KOPT-K1 (cell line): ENCODE measurements around the gene GAR1.
"Not testable (repeated sequence)": the region's sequence is repeated elsewhere in the genome, so short reads cannot be mapped to it uniquely, and the experiment has no call there.

Experiments
- H3K27ac ChIP-seq: fragments of 200-600 bp; sonication (generic); 2 replicates; pipeline ENCODE4 v1.5.1; 2016; ENCODE audit warnings: antibody characterized with exemption, mild to moderate bottlenecking, low read depth, low read length; ENCODE audit not compliant: poor library complexity, severe bottlenecking
- H3K36me3 ChIP-seq: fragments of 200-600 bp; sonication (generic); 2 replicates; pipeline ENCODE4 v1.5.1; 2017; ENCODE audit warnings: antibody characterized with exemption, mild to moderate bottlenecking, low read length, moderate library complexity; ENCODE audit not compliant: insufficient read depth
- H3K9me3 ChIP-seq: fragments of 200-600 bp; sonication (generic); 2 replicates; pipeline ENCODE4 v1.5.1; 2017; ENCODE audit warnings: antibody characterized with exemption, low read length, mild to moderate bottlenecking; ENCODE audit not compliant: insufficient read depth, poor library complexity, severe bottlenecking

Gene GAR1

GRCh38 chr4:109818268-109818667 lies 2.7 kb downstream of the GAR1 start:
- H3K27ac ChIP-seq = no peak overlapping the region
- no peaks in the 10 kb centered on the region for H3K9me3 ChIP-seq
- peaks cover 64% of the 10 kb centered on the region for H3K36me3 ChIP-seq

- Histone ChIP-seq H3K9me3 (no peaks in the 10 kb centered on the region), H3K27ac (no peak overlapping the region), H3K36me3 (peaks cover 87% of the 10 kb centered on the region)
Observed at GRCh38 chr4:109820563-109820962, 5.0 kb downstream of the GAR1 start.

- H3K27ac ChIP-seq = no peak overlapping the region
- H3K9me3 ChIP-seq = no peaks in the 10 kb centered on the region
- peaks cover 89% of the 10 kb centered on the region for H3K36me3 ChIP-seq
Observed at GRCh38 chr4:109821185-109821584, 5.6 kb downstream of the GAR1 start.

GRCh38 chr4:109826719-109827118 lies 11.2 kb downstream of the GAR1 start:
- no peaks in the 10 kb centered on the region for H3K9me3 ChIP-seq
- H3K27ac ChIP-seq = no peak overlapping the region
- H3K36me3 ChIP-seq = peaks cover 56% of the 10 kb centered on the region

- Histone ChIP-seq H3K27ac (no peak within 1 kb of the TSS), H3K36me3 (peaks cover 46% of the 10 kb centered on the region), H3K9me3 (no peaks in the 10 kb centered on the region)
Observed at GRCh38 chr4:109827672-109828071, 12.1 kb downstream of the GAR1 start, which contains the start of gene RRH. Gene RRH, plus strand, starts transcription at chr4:109827972. Its CDS starts 56 bp downstream, at chr4:109828028.

GRCh38 chr4:109833756-109834155 lies 18.2 kb downstream of the GAR1 start:
- Histone ChIP-seq H3K27ac (no peak overlapping the region), H3K9me3 (no peaks in the 10 kb centered on the region), H3K36me3 (no peaks in the 10 kb centered on the region)

- peaks cover 5% of the 10 kb centered on the region for H3K9me3 ChIP-seq
- no peaks in the 10 kb centered on the region for H3K36me3 ChIP-seq
- no peak overlapping the region for H3K27ac ChIP-seq
Observed at GRCh38 chr4:109836985-109837384, 21.4 kb downstream of the GAR1 start.

- no peak overlapping the region for H3K27ac ChIP-seq
- H3K9me3 ChIP-seq = no peaks in the 10 kb centered on the region
- no peaks in the 10 kb centered on the region for H3K36me3 ChIP-seq
Observed at GRCh38 chr4:109846395-109847098, 31.0 kb downstream of the GAR1 start.

- H3K27ac ChIP-seq = no peak within 1 kb of the TSS
- H3K36me3 ChIP-seq = no peaks in the 10 kb centered on the region
- no peaks in the 10 kb centered on the region for H3K9me3 ChIP-seq
Observed at GRCh38 chr4:109847896-109848442, 32.4 kb downstream of the GAR1 start, which contains the start of gene LRIT3. Gene LRIT3, plus strand, starts transcription at chr4:109848107. Its CDS starts 95 bp downstream, at chr4:109848202.

GRCh38 chr4:109848501-109848900 lies 32.9 kb downstream of the GAR1 start:
- Histone ChIP-seq H3K27ac (no peak overlapping the region), H3K9me3 (no peaks in the 10 kb centered on the region), H3K36me3 (no peaks in the 10 kb centered on the region)

GRCh38 chr4:109850601-109851000 lies 35.0 kb downstream of the GAR1 start:
- Histone ChIP-seq H3K9me3 (no peaks in the 10 kb centered on the region), H3K36me3 (no peaks in the 10 kb centered on the region)

GRCh38 chr4:109859426-109860300 lies 44.1 kb downstream of the GAR1 start:
- not testable (repeated sequence) for H3K36me3 ChIP-seq

More at GRCh38 chr4:109850601-109851000, 35.0 kb downstream of the GAR1 start:
- H3K27ac ChIP-seq = no peak overlapping the region

GRCh38 chr4:109861271-109861670 lies 45.7 kb downstream of the GAR1 start:
- Histone ChIP-seq H3K36me3 (no peaks in the 10 kb centered on the region), H3K9me3 (peaks cover 24% of the 10 kb centered on the region), H3K27ac (no peak overlapping the region)

More at GRCh38 chr4:109859426-109860300, 44.1 kb downstream of the GAR1 start:
- peaks cover 24% of the 10 kb centered on the region for H3K9me3 ChIP-seq
- H3K27ac ChIP-seq = not testable (repeated sequence)

- Histone ChIP-seq H3K36me3 (no peaks in the 10 kb centered on the region), H3K27ac (no peak overlapping the region)
Observed at GRCh38 chr4:109861916-109862511, 46.5 kb downstream of the GAR1 start.

GRCh38 chr4:109864134-109864533 lies 48.6 kb downstream of the GAR1 start:
- Histone ChIP-seq H3K27ac (no peak overlapping the region), H3K36me3 (no peaks in the 10 kb centered on the region)

More at GRCh38 chr4:109861916-109862511, 46.5 kb downstream of the GAR1 start:
- H3K9me3 ChIP-seq = peaks cover 24% of the 10 kb centered on the region

More at GRCh38 chr4:109864134-109864533, 48.6 kb downstream of the GAR1 start:
- H3K9me3 ChIP-seq = peaks cover 20% of the 10 kb centered on the region
